ENCODE data around the gene C5orf58.

Gene C5orf58

DNA sequence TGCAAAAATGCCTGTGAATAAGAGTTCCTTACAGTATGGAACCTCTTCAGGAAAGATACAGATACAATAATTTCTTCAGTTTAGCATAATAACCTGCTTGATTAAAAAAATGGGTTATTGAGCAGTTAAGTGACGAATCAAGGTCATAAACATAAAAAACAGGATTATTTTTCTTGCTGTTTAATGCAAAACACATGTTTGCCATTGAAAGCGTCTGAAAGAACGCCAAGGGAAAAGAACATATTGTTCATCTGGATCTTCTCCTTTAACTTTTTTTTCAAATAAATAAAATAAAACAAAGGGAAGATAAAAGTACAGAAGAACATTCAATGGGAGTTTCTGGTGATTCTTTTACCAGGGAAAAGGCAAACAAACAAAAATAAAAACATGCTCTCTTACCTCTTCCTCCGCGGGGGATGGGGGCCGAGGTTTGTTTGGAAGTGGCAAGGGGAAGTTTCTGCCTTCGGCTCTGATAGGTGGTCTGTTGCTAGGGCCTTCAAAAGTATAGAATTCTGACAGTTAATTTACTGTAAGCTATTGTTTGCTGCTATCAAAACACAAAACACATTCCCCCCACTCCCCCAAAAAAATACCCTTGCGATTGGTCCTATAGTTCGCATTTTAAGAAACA lies 20.1 kb downstream of the C5orf58 start:
- Histone ChIP-seq H4K8ac (ENCODE audit: low read length) (no peak overlapping the region), H2AK5ac (ENCODE audit: low read length, severe bottlenecking) (no peak overlapping the region), H3K14ac (ENCODE audit: low read length in 2 of 2) (no peak overlapping the region)

GRCh38 chr5:170254056-170254455 lies 21.3 kb downstream of the C5orf58 start:
- Histone ChIP-seq H3K9me3 (ENCODE audit: control insufficient read depth, low read length) (no peaks in the 10 kb centered on the region), H3K27ac (ENCODE audit: low read length, poor library complexity, severe bottlenecking) (no peak overlapping the region), H4K91ac (ENCODE audit: low read length) (no peak overlapping the region), H2BK5ac (ENCODE audit: low read depth, low read length, poor library complexity, severe bottlenecking) (no peak overlapping the region), H4K8ac (ENCODE audit: low read length) (no peak overlapping the region), H3K79me1 (replicated peaks; ENCODE audit: low read length, poor library complexity, severe bottlenecking) (no peaks in the 10 kb centered on the region), H3K4me1 (ENCODE audit: control insufficient read depth, insufficient read depth, low read depth, low read length) (no peaks in the 10 kb centered on the region), H3K36me3 (ENCODE audit: control insufficient read depth in 1 of 2, insufficient read depth in 2 of 2, low read depth in 1 of 2, low read length in 2 of 2) (no peaks in the 10 kb centered on the region), H3K4me3 (ENCODE audit: insufficient read depth in 1 of 2, low read depth in 1 of 2, low read length in 2 of 2) (no peak overlapping the region), H2AFZ (ENCODE audit: low read depth, low read length) (no peak overlapping the region), H3K4me2 (ENCODE audit: low read length, poor library complexity, severe bottlenecking) (no peak overlapping the region), H2BK12ac (ENCODE audit: low read length in 2 of 2) (no peak overlapping the region), H3K14ac (ENCODE audit: low read length in 2 of 2) (no peak overlapping the region), H3K27me3 (ENCODE audit: control insufficient read depth in 1 of 2, insufficient read depth in 1 of 2, low read length in 2 of 2) (peaks cover 14 to 40% of the 10 kb centered on the region in 2 experiments), H2AK5ac (ENCODE audit: low read length, severe bottlenecking) (no peak overlapping the region), H3K9ac (ENCODE audit: low read length) (no peak overlapping the region), H3K4ac (ENCODE audit: low read depth in 1 of 2, low read length in 2 of 2) (no peak overlapping the region), H2BK120ac (ENCODE audit: low read depth, low read length) (no peak overlapping the region), H3K18ac (ENCODE audit: low read depth in 1 of 2, low read length in 2 of 2) (no peak overlapping the region), H3K23ac (ENCODE audit: low read length in 2 of 2) (no peak overlapping the region), H2BK15ac (ENCODE audit: low read depth, poor library complexity, severe bottlenecking) (no peak overlapping the region)
- WGBS: 63% methylated on average over 8 of the region's 8 CpGs
- DNase-seq: no peak

More for the DNA sequence above, 20.1 kb downstream of the C5orf58 start:
- H3K23ac ChIP-seq (ENCODE audit: low read length in 2 of 2): no peak overlapping the region
- no peak overlapping the region for H3K27ac ChIP-seq (ENCODE audit: low read length, poor library complexity, severe bottlenecking)
- 75% methylated on average over 3 of the region's 9 CpGs for WGBS
- H2BK5ac ChIP-seq (ENCODE audit: low read depth, low read length, poor library complexity, severe bottlenecking): no peak overlapping the region
- no peak overlapping the region for H2BK15ac ChIP-seq (ENCODE audit: low read depth, poor library complexity, severe bottlenecking)
- no peak overlapping the region for H3K4ac ChIP-seq (ENCODE audit: low read depth in 1 of 2, low read length in 2 of 2)
- H3K9ac ChIP-seq (ENCODE audit: low read length): no peak overlapping the region
- H3K4me1 ChIP-seq (ENCODE audit: control insufficient read depth, insufficient read depth, low read depth, low read length): no peaks in the 10 kb centered on the region
- H3K4me3 ChIP-seq (ENCODE audit: insufficient read depth in 1 of 2, low read depth in 1 of 2, low read length in 2 of 2): no peak overlapping the region
- no peak overlapping the region for H3K4me2 ChIP-seq (ENCODE audit: low read length, poor library complexity, severe bottlenecking)
- no peak overlapping the region for H2AFZ ChIP-seq (ENCODE audit: low read depth, low read length)
- no peak overlapping the region for H2BK12ac ChIP-seq (ENCODE audit: low read length in 2 of 2)
- no peaks in the 10 kb centered on the region for H3K79me1 ChIP-seq (replicated peaks; ENCODE audit: low read length, poor library complexity, severe bottlenecking)
- no peak overlapping the region for H3K18ac ChIP-seq (ENCODE audit: low read depth in 1 of 2, low read length in 2 of 2)
- no peak overlapping the region for H2BK120ac ChIP-seq (ENCODE audit: low read depth, low read length)
- no peak for DNase-seq
- no peaks in the 10 kb centered on the region for H3K36me3 ChIP-seq (ENCODE audit: control insufficient read depth in 1 of 2, insufficient read depth in 2 of 2, low read depth in 1 of 2, low read length in 2 of 2)
- H3K9me3 ChIP-seq (ENCODE audit: control insufficient read depth, low read length): no peaks in the 10 kb centered on the region
- H3K27me3 ChIP-seq (ENCODE audit: control insufficient read depth in 1 of 2, insufficient read depth in 1 of 2, low read length in 2 of 2): peaks cover 14 to 40% of the 10 kb centered on the region in 2 experiments
- no peak overlapping the region for H4K91ac ChIP-seq (ENCODE audit: low read length)

DNA sequence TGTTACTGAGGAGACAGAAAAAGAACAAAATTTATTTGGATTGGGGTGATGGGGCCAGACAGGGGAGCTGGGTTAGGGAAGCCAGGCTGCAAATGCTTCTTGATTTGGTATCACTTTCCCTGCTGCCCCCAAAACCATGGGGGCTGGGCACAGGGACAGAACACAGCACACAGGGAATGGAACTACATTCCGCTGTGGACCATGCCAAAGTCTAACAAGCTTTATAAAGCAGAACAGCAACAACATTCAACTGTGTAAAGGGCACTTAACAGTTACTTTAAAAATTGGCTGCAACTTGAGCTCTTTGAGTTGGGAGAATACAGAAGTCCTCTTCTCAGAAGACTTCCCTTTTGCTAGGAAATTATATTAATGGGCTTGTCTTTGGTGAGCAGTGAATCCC lies 23.8 kb downstream of the C5orf58 start:
- Histone ChIP-seq H3K14ac (ENCODE audit: low read length in 2 of 2) (no peak overlapping the region), H2AK5ac (ENCODE audit: low read length, severe bottlenecking) (no peak overlapping the region), H3K9ac (ENCODE audit: low read length) (no peak overlapping the region), H3K27me3 (ENCODE audit: control insufficient read depth in 1 of 2, insufficient read depth in 1 of 2, low read length in 2 of 2) (peaks cover 18 to 55% of the 10 kb centered on the region in 2 experiments), H3K4me2 (ENCODE audit: low read length, poor library complexity, severe bottlenecking) (no peak overlapping the region), H3K36me3 (ENCODE audit: control insufficient read depth in 1 of 2, insufficient read depth in 2 of 2, low read depth in 1 of 2, low read length in 2 of 2) (no peaks in the 10 kb centered on the region), H3K18ac (ENCODE audit: low read depth in 1 of 2, low read length in 2 of 2) (no peak overlapping the region), H2BK15ac (ENCODE audit: low read depth, poor library complexity, severe bottlenecking) (no peak overlapping the region), H3K4ac (ENCODE audit: low read depth in 1 of 2, low read length in 2 of 2) (no peak overlapping the region), H3K23ac (ENCODE audit: low read length in 2 of 2) (no peak overlapping the region), H3K4me1 (ENCODE audit: control insufficient read depth, insufficient read depth, low read depth, low read length) (no peaks in the 10 kb centered on the region), H2AFZ (ENCODE audit: low read depth, low read length) (no peak overlapping the region), H3K4me3 (ENCODE audit: insufficient read depth in 1 of 2, low read depth in 1 of 2, low read length in 2 of 2) (no peak overlapping the region), H2BK12ac (ENCODE audit: low read length in 2 of 2) (no peak overlapping the region), H2BK120ac (ENCODE audit: low read depth, low read length) (no peak overlapping the region), H3K79me1 (replicated peaks; ENCODE audit: low read length, poor library complexity, severe bottlenecking) (no peaks in the 10 kb centered on the region), H4K8ac (ENCODE audit: low read length) (no peak overlapping the region), H2BK5ac (ENCODE audit: low read depth, low read length, poor library complexity, severe bottlenecking) (no peak overlapping the region), H3K27ac (ENCODE audit: low read length, poor library complexity, severe bottlenecking) (no peak overlapping the region), H4K91ac (ENCODE audit: low read length) (no peak overlapping the region), H3K9me3 (ENCODE audit: control insufficient read depth, low read length) (no peaks in the 10 kb centered on the region)
- no peak for DNase-seq
- WGBS: 100% methylated on average over 1 of the region's 1 CpG

DNA sequence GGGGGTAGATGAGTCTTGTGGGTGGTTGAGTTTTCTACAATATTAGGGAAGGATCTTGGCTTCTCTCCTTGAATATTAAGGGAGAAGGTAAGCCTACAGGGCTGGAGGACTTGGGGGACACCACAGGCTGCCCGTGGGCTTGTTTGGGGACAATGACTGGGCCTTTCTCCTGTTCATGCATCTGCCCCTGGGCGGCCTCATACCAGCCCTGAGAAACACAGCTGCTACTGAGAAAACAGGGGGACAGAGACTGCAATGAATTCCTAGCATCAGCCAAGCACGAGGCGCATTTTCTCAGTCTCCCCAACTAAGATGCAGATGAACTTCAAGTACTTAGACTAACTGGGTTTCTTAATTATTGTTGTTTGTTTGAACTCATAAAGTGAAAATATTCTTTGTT lies 24.6 kb downstream of the C5orf58 start:
- DNase-seq: no peak
- Histone ChIP-seq H3K23ac (ENCODE audit: low read length in 2 of 2) (no peak overlapping the region), H2BK120ac (ENCODE audit: low read depth, low read length) (no peak overlapping the region), H4K8ac (ENCODE audit: low read length) (no peak overlapping the region), H3K79me1 (replicated peaks; ENCODE audit: low read length, poor library complexity, severe bottlenecking) (no peaks in the 10 kb centered on the region), H3K9ac (ENCODE audit: low read length) (no peak overlapping the region), H3K27me3 (ENCODE audit: control insufficient read depth in 1 of 2, insufficient read depth in 1 of 2, low read length in 2 of 2) (peaks cover 17 to 54% of the 10 kb centered on the region in 2 experiments), H2BK5ac (ENCODE audit: low read depth, low read length, poor library complexity, severe bottlenecking) (no peak overlapping the region), H2BK12ac (ENCODE audit: low read length in 2 of 2) (no peak overlapping the region), H3K14ac (ENCODE audit: low read length in 2 of 2) (no peak overlapping the region), H2BK15ac (ENCODE audit: low read depth, poor library complexity, severe bottlenecking) (no peak overlapping the region), H3K36me3 (ENCODE audit: control insufficient read depth in 1 of 2, insufficient read depth in 2 of 2, low read depth in 1 of 2, low read length in 2 of 2) (no peaks in the 10 kb centered on the region), H3K4me3 (ENCODE audit: insufficient read depth in 1 of 2, low read depth in 1 of 2, low read length in 2 of 2) (no peak overlapping the region), H3K4me1 (ENCODE audit: control insufficient read depth, insufficient read depth, low read depth, low read length) (no peaks in the 10 kb centered on the region), H3K18ac (ENCODE audit: low read depth in 1 of 2, low read length in 2 of 2) (no peak overlapping the region), H2AK5ac (ENCODE audit: low read length, severe bottlenecking) (no peak overlapping the region), H2AFZ (ENCODE audit: low read depth, low read length) (no peak overlapping the region), H3K9me3 (ENCODE audit: control insufficient read depth, low read length) (no peaks in the 10 kb centered on the region), H3K27ac (ENCODE audit: low read length, poor library complexity, severe bottlenecking) (no peak overlapping the region), H4K91ac (ENCODE audit: low read length) (no peak overlapping the region), H3K4ac (ENCODE audit: low read depth in 1 of 2, low read length in 2 of 2) (no peak overlapping the region), H3K4me2 (ENCODE audit: low read length, poor library complexity, severe bottlenecking) (no peak overlapping the region)
- 94% methylated on average over 4 of the region's 4 CpGs for WGBS
